H1 (cell line): Measurements from ENCODE around the gene AAR2. TPM values are rescaled to one million over a fixed set of nuclear protein-coding genes. Genes with fewer than 3 reads are reported as not detected.

Experiments used
- CTCF ChIA-PET: fragments of 300-600 bp; sonication (Branson Sonifier 250); formaldehyde crosslinking; loops from one replicate; lab custom pipeline; 2021; ENCODE audit not compliant: partially characterized antibody; lab: Charles Lee
- POLR2A ChIA-PET: fragments of 300-600 bp; sonication (Branson Sonifier 250); formaldehyde crosslinking; loops from one replicate; lab custom pipeline; 2021; ENCODE audit warnings: inconsistent platforms; ENCODE audit not compliant: partially characterized antibody; lab: Charles Lee
- DNase-seq, 2 experiments: peaks; one replicate each; pipeline versions ENCODE4 v3.0.0 to v3.0.0-alpha.2; 2010 to 2022; ENCODE audit warnings: low spot score in 2 of 2, low read depth in 1 of 2, mixed read lengths in 1 of 2
- FAIRE-seq: peaks from 2 replicates; lab custom pipeline; 2011; peaks lifted over from hg19 to GRCh38; lab: Jason Lieb, UNC
- H2AFZ ChIP-seq: 2 replicates; pipeline ENCODE4 v1.8.1; 2012; ENCODE audit warnings: low read length, inconsistent platforms
- H2AK5ac ChIP-seq: 2 replicates; pipeline ENCODE4 v1.6.1; 2013; ENCODE audit warnings: low read depth, low read length
- H2BK120ac ChIP-seq: replicated peaks from 2 replicates; pipeline ENCODE3; 2013; ENCODE audit warnings: low read depth, low read length, inconsistent platforms
- H2BK12ac ChIP-seq: 2 replicates; pipeline ENCODE4 v1.6.1; 2013; ENCODE audit warnings: low read depth, low read length
- H2BK15ac ChIP-seq: 2 replicates; pipeline ENCODE4 v1.6.1; 2013; ENCODE audit warnings: low read length
- H2BK20ac ChIP-seq: 2 replicates; pipeline ENCODE4 v1.6.1; 2013; ENCODE audit warnings: low read length
- H2BK5ac ChIP-seq: 2 replicates; pipeline ENCODE4 v1.6.1; 2013; ENCODE audit warnings: low read depth, low read length
- H3K14ac ChIP-seq: 2 replicates; pipeline ENCODE4 v1.6.1; 2013; ENCODE audit warnings: inconsistent platforms; ENCODE audit not compliant: insufficient read length
- H3K18ac ChIP-seq: 2 replicates; pipeline ENCODE4 v1.6.1; 2013; ENCODE audit warnings: low read length; ENCODE audit errors: extremely low read depth
- H3K23ac ChIP-seq: 2 replicates; pipeline ENCODE4 v1.6.1; 2013; ENCODE audit warnings: inconsistent platforms; ENCODE audit not compliant: insufficient read length
- H3K23me2 ChIP-seq: 2 replicates; pipeline ENCODE4 v1.6.1; 2013; ENCODE audit warnings: low read depth, low read length
- H3K27ac ChIP-seq: 2 replicates; pipeline ENCODE4 v1.6.1; 2011; ENCODE audit warnings: low read depth, low read length, inconsistent platforms
- H3K27me3 ChIP-seq, 4 experiments: replicated peaks in 1 of 4; 1 replicate in 1 of 4; 2 replicates in 3 of 4; pipeline versions ENCODE4 v1.6.1 to v1.8.1; 2011 to 2013; ENCODE audit warnings: low read length in 3 of 4, mild to moderate bottlenecking in 3 of 4, inconsistent platforms in 2 of 4, mixed read lengths in 2 of 4, moderate library complexity in 1 of 4; ENCODE audit not compliant: control insufficient read depth in 3 of 4, insufficient read depth in 3 of 4; ENCODE audit errors: extremely low read depth in 1 of 4
- H3K36me3 ChIP-seq, 4 experiments: 2 replicates each; pipeline versions ENCODE4 v1.6.1 to v1.8.1; 2011 to 2013; ENCODE audit warnings: mild to moderate bottlenecking in 4 of 4, low read length in 3 of 4, moderate library complexity in 2 of 4, control low read depth in 1 of 4, inconsistent platforms in 1 of 4; ENCODE audit not compliant: insufficient read depth in 4 of 4, control insufficient read depth in 2 of 4
- H3K4ac ChIP-seq: replicated peaks from 2 replicates; pipeline ENCODE3; 2013; ENCODE audit warnings: low read length, low read depth, mixed read lengths, inconsistent platforms; ENCODE audit not compliant: insufficient read length
- H3K4me1 ChIP-seq, 4 experiments: replicated peaks in 1 of 4; 1 replicate in 1 of 4; 2 replicates in 3 of 4; pipeline versions ENCODE4 v1.6.1 to v1.8.1; 2011 to 2013; ENCODE audit warnings: low read length in 3 of 4, inconsistent platforms in 2 of 4, mixed read lengths in 1 of 4; ENCODE audit not compliant: insufficient read depth in 4 of 4, control insufficient read depth in 3 of 4
- H3K4me2 ChIP-seq, 2 experiments: 2 replicates each; pipeline versions ENCODE4 v1.6.1 to v1.8.1; 2011 to 2013; ENCODE audit warnings: low read depth in 2 of 2, low read length in 2 of 2, control low read depth in 1 of 2, inconsistent platforms in 1 of 2, mild to moderate bottlenecking in 1 of 2; ENCODE audit not compliant: insufficient read depth in 1 of 2
- H3K4me3 ChIP-seq, 4 experiments: fragments of 200-600, 300-600 bp in 1 of 4; sonication (generic), shearing (Covaris generic), sonication (Bioruptor Twin) in 1 of 4; 2 replicates each; pipeline versions ENCODE4 v1.5.1 to v1.8.1; 2011 to 2016; ENCODE audit warnings: low read length in 4 of 4, low read depth in 3 of 4, control low read depth in 2 of 4, inconsistent platforms in 2 of 4, mild to moderate bottlenecking in 2 of 4, mixed read lengths in 1 of 4, moderate library complexity in 1 of 4; ENCODE audit not compliant: insufficient read depth in 2 of 4; ENCODE audit errors: extremely low read depth in 1 of 4
- H3K56ac ChIP-seq: replicated peaks from 2 replicates; pipeline ENCODE3; 2013; ENCODE audit warnings: low read depth, mild to moderate bottlenecking, mixed read lengths, low read length, inconsistent platforms; ENCODE audit not compliant: insufficient read length
- H3K79me1 ChIP-seq: 2 replicates; pipeline ENCODE4 v1.6.1; 2013; ENCODE audit warnings: low read depth, low read length, control low read depth
- H3K79me2 ChIP-seq, 2 experiments: 2 replicates each; pipeline versions ENCODE4 v1.6.1 to v1.8.1; 2012 to 2013; ENCODE audit warnings: low read length in 2 of 2, mild to moderate bottlenecking in 2 of 2, inconsistent platforms in 1 of 2; ENCODE audit not compliant: insufficient read depth in 2 of 2, control insufficient read depth in 1 of 2
- H3K9ac ChIP-seq, 4 experiments: replicated peaks in 1 of 4; 1 replicate in 1 of 4; 2 replicates in 3 of 4; pipeline versions ENCODE4 v1.6.1 to v1.8.1; 2011 to 2013; ENCODE audit warnings: low read depth in 3 of 4, low read length in 3 of 4, control low read depth in 2 of 4, mild to moderate bottlenecking in 2 of 4, moderate library complexity in 2 of 4, inconsistent platforms in 1 of 4; ENCODE audit errors: extremely low read depth in 1 of 4
- H3K9me3 ChIP-seq, 2 experiments: 2 replicates each; pipeline versions ENCODE4 v1.6.1 to v1.8.1; 2012 to 2013; ENCODE audit warnings: mild to moderate bottlenecking in 2 of 2, moderate library complexity in 2 of 2, control low read depth in 1 of 2, inconsistent platforms in 1 of 2, low read depth in 1 of 2, low read length in 1 of 2, mixed read lengths in 1 of 2; ENCODE audit not compliant: insufficient read depth in 2 of 2
- H4K20me1 ChIP-seq, 2 experiments: replicated peaks in 1 of 2; 2 replicates each; pipeline versions ENCODE3 to v1.8.1; 2011 to 2013; ENCODE audit warnings: inconsistent platforms in 2 of 2, low read length in 2 of 2, mild to moderate bottlenecking in 1 of 2; ENCODE audit not compliant: insufficient read depth in 2 of 2, control insufficient read depth in 1 of 2
- H4K5ac ChIP-seq: 2 replicates; pipeline ENCODE4 v1.6.1; 2013; ENCODE audit warnings: low read length, low read depth, mixed read lengths, inconsistent platforms; ENCODE audit not compliant: insufficient read length
- H4K8ac ChIP-seq: 2 replicates; pipeline ENCODE4 v1.8.0; 2013; ENCODE audit warnings: mild to moderate bottlenecking, moderate library complexity, low read length, inconsistent platforms; ENCODE audit not compliant: insufficient read depth; ENCODE audit errors: extremely low read depth
- H4K91ac ChIP-seq: replicated peaks from 2 replicates; pipeline ENCODE3; 2013; ENCODE audit warnings: low read length, mixed read lengths, inconsistent platforms; ENCODE audit not compliant: insufficient read length
- CBX8 ChIP-seq: fragments of 300-800, 300-1000 bp; sonication (generic); IDR thresholded peaks from 2 replicates; pipeline ENCODE4 v1.7.1; 2016; ENCODE audit warnings: low read depth, low read length, borderline replicate concordance
- CREB1 ChIP-seq: IDR thresholded peaks from 2 replicates; pipeline ENCODE4 v1.6.1; 2012; ENCODE audit warnings: inconsistent platforms
- HDAC2 ChIP-seq, 2 experiments: fragments of 300-600 bp in 1 of 2; sonication (generic) in 1 of 2; IDR thresholded peaks; 2 replicates each; pipeline ENCODE4 v1.6.1; 2011 to 2012; ENCODE audit warnings: low read depth in 2 of 2, low read length in 2 of 2, mild to moderate bottlenecking in 2 of 2, moderate library complexity in 2 of 2, borderline replicate concordance in 1 of 2, inconsistent platforms in 1 of 2
- NRF1 ChIP-seq: IDR thresholded peaks from 2 replicates; pipeline ENCODE4 v1.6.1; 2011; ENCODE audit warnings: mild to moderate bottlenecking, low read depth, low read length, improper control_type of control experiment
- POLR2A ChIP-seq, 2 experiments: IDR thresholded peaks; 1 replicate in 1 of 2; 2 replicates in 1 of 2; pipeline ENCODE4 v1.6.1; 2011; ENCODE audit warnings: low read depth in 2 of 2, low read length in 2 of 2, mild to moderate bottlenecking in 2 of 2; ENCODE audit errors: control extremely low read depth in 1 of 2
- RXRA ChIP-seq: IDR thresholded peaks from 2 replicates; pipeline ENCODE4 v1.6.1; 2011; ENCODE audit warnings: low read depth, mild to moderate bottlenecking, low read length, moderate library complexity; ENCODE audit not compliant: insufficient read depth
- SIN3A ChIP-seq, 2 experiments: IDR thresholded peaks in 1 of 2; conservative IDR thresholded peaks in 1 of 2; 2 replicates each; pipeline ENCODE4 v1.6.1; 2011 to 2012; ENCODE audit warnings: low read length in 2 of 2, improper control_type of control experiment in 1 of 2, low read depth in 1 of 2, mild to moderate bottlenecking in 1 of 2
- SIRT6 ChIP-seq: IDR thresholded peaks from one replicate; pipeline ENCODE4 v1.7.1; 2012; ENCODE audit warnings: low read length, inconsistent platforms
- TBP ChIP-seq: IDR thresholded peaks from 2 replicates; pipeline ENCODE4 v1.6.1; 2011; ENCODE audit warnings: low read depth, low read length, improper control_type of control experiment
- WGBS, 2 experiments: shearing (Covaris generic) in 1 of 2; methylation state at CpG; one replicate each; pipeline versions ENCODE4 v1.1.6 to v1.1.7; 2013 to 2015; ENCODE audit warnings: low lambda C conversion rate in 2 of 2, mixed read lengths in 2 of 2, inconsistent platforms in 1 of 2, low coverage in 1 of 2, missing lambda C conversion rate in 1 of 2; ENCODE audit not compliant: insufficient replicate concordance in 2 of 2, insufficient coverage in 1 of 2, insufficient read length in 1 of 2; ENCODE audit errors: extremely low coverage in 1 of 2, missing lambda C conversion rate in 1 of 2; 5-methylcytosine and 5-hydroxymethylcytosine counted together
- polyA plus RNA-seq, 7 experiments: library from polyadenylated mRNA; depleted of rRNA in 3 of 7; stranded (reverse) in 5 of 7; unstranded in 2 of 7; fragments of >200 nt in 5 of 7; fragments of 200-250 nt in 2 of 7; gene quantifications; 1 replicate in 5 of 7; 2 replicates in 1 of 7; 4 replicates in 1 of 7; pipeline versions ENCODE4 v1.2.1 to v1.2.3, GENCODE V29; 2011 to 2013; ENCODE audit warnings: missing spikeins in 2 of 7, mixed read lengths in 2 of 7
- total RNA-seq: library from RNA; stranded (reverse); fragmentation: NEBNext Ultra II Directional; extraction: Animal tissue kit (Norgen Biotek cat#: 25700); gene quantifications from 2 replicates; pipeline ENCODE4 v1.2.1, GENCODE V29; 2021
- TF ChIP-seq, protein P1 (sequence below): IDR thresholded peaks from 2 replicates; pipeline ENCODE4 v1.6.1; 2012; ENCODE audit warnings: inconsistent platforms
- TF ChIP-seq, protein P2 (sequence below): IDR thresholded peaks from 2 replicates; pipeline ENCODE4 v1.6.1; 2012; ENCODE audit warnings: low read length, inconsistent platforms
- TF ChIP-seq, protein P3 (sequence below): IDR thresholded peaks from 2 replicates; pipeline ENCODE4 v1.6.1; 2011; ENCODE audit warnings: low read depth, mild to moderate bottlenecking, low read length; ENCODE audit not compliant: insufficient read depth

AAR2 gene
- total and polyA plus RNA-seq, 2 of the 8 experiments (the other 6 are each of a cell fraction or from before 2014, with no cell fraction given), result 25.5 to 36.1 TPM

DNA sequence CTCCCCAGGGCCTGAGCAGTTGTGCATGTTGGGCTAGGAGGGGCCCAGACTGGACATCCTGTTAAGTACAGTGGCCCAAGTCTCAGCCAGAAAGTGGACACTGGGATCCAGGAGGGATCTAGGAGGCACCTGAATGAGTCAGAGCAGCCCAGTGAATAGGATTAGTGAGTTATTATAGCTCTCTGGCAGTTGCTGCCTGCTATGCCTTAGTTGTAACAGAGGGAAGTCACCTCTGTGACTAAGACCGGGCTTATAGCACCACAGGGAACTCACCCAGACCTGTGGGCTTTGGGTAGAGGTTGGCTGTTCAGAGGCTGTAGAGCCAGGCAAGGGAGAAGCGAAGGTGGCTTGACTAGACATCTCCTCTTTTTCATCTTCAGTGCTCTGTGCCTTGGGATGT is 39.0 kb upstream of the AAR2 start:
- DNase-seq, result no peak
- Histone ChIP-seq H2BK120ac (no peak overlapping the region), H4K8ac (no peak overlapping the region), H4K20me1 (no peaks in the 10 kb centered on the region), H2BK5ac (no peak overlapping the region), H4K91ac (no peak overlapping the region), H3K9ac (no peak overlapping the region), H2BK15ac (no peak overlapping the region), H3K27me3 (no peaks in the 10 kb centered on the region), H3K79me1 (no peaks in the 10 kb centered on the region), H2BK20ac (no peak overlapping the region), H3K36me3 (no peaks in the 10 kb centered on the region; a peak in 1 of 8 replicates), H3K79me2 (no peaks in the 10 kb centered on the region), H3K23ac (no peak overlapping the region), H3K9me3 (no peaks in the 10 kb centered on the region), H3K56ac (no peak overlapping the region), H3K23me2 (no peaks in the 10 kb centered on the region), H3K4ac (no peak overlapping the region), H4K5ac (no peak overlapping the region), H3K4me2 (no peak overlapping the region), H3K27ac (no peak overlapping the region), H3K4me1 (no peaks in the 10 kb centered on the region), H2AFZ (no peak overlapping the region), H3K14ac (no peak overlapping the region), H3K4me3 (no peak overlapping the region), H2AK5ac (no peak overlapping the region), H2BK12ac (no peak overlapping the region), H3K18ac (no peak overlapping the region)
- ChIA-PET POLR2A (no interaction called here), CTCF (interaction anchor here (0.5 to 14.8 kb wide), 13 partner anchors 7 to 1989 kb away, joined by 3 to 151 read pairs (median 3); no protein-coding TSS in a partner anchor)
- whole genome bisulfite sequencing, 2 experiments, result 78% methylated on average over 2 of the region's 2 CpGs; no CpG with 5 or more reads in 1 of the 2 experiments
- FAIRE-seq, result no peak
- TF ChIP-seq CREB1, result no peak
- TF ChIP-seq NRF1, result no peak
- no peak for TF ChIP-seq SIRT6
- TF ChIP-seq, protein P1, sequence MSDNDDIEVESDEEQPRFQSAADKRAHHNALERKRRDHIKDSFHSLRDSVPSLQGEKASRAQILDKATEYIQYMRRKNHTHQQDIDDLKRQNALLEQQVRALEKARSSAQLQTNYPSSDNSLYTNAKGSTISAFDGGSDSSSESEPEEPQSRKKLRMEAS, result no peak
- no peak for TF ChIP-seq RXRA
- no peak for TF ChIP-seq HDAC2 (IDR thresholded peaks at IDR 0.05; ENCODE audit: borderline replicate concordance in 1 of 2, low read depth in 2 of 2, low read length in 2 of 2)
- TF ChIP-seq TBP, result no peak
- TF ChIP-seq, protein P2, sequence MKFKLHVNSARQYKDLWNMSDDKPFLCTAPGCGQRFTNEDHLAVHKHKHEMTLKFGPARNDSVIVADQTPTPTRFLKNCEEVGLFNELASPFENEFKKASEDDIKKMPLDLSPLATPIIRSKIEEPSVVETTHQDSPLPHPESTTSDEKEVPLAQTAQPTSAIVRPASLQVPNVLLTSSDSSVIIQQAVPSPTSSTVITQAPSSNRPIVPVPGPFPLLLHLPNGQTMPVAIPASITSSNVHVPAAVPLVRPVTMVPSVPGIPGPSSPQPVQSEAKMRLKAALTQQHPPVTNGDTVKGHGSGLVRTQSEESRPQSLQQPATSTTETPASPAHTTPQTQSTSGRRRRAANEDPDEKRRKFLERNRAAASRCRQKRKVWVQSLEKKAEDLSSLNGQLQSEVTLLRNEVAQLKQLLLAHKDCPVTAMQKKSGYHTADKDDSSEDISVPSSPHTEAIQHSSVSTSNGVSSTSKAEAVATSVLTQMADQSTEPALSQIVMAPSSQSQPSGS, result no peak
- TF ChIP-seq CBX8, result no peak
- no peak for TF ChIP-seq SIN3A (conservative IDR thresholded peaks at IDR 0.05 in 1 of 2, IDR thresholded peaks at IDR 0.05 in 1 of 2; ENCODE audit: low read depth in 1 of 2, low read length in 2 of 2)
- TF ChIP-seq, protein P3, sequence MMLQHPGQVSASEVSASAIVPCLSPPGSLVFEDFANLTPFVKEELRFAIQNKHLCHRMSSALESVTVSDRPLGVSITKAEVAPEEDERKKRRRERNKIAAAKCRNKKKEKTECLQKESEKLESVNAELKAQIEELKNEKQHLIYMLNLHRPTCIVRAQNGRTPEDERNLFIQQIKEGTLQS, result no peak
- TF ChIP-seq POLR2A (IDR thresholded peaks at IDR 0.05; ENCODE audit: control extremely low read depth in 1 of 2, low read depth in 2 of 2, low read length in 2 of 2), result no peak
